Keratinocyte (primary cell): Measurements from ENCODE around the gene PRPSAP1.

Source experiments
- CTCF ChIP-seq, 3 experiments: IDR thresholded peaks in 1 of 3; conservative IDR thresholded peaks in 1 of 3; optimal IDR thresholded peaks in 1 of 3; 2 replicates in 2 of 3; 3 replicates in 1 of 3; pipeline versions ENCODE3 to v1.5.1; 2011; ENCODE audit warnings: low read length in 3 of 3, mild to moderate bottlenecking in 3 of 3, moderate library complexity in 2 of 3, control low read depth in 1 of 3, inconsistent platforms in 1 of 3; ENCODE audit not compliant: insufficient read depth in 2 of 3; ENCODE audit errors: extremely low read depth in 1 of 3
- EZH2 ChIP-seq: IDR thresholded peaks from one replicate; pipeline ENCODE4 v1.6.1; 2012; ENCODE audit warnings: inconsistent platforms, mild to moderate bottlenecking, low read length, moderate library complexity

- TF ChIP-seq CTCF (optimal IDR thresholded peaks at IDR 0.05 in 1 of 3, IDR thresholded peaks at IDR 0.05 in 1 of 3, conservative IDR thresholded peaks at IDR 0.05 in 1 of 3; ENCODE audit: extremely low read depth in 1 of 3, insufficient read depth in 2 of 3, low read length in 3 of 3), result no peak
- TF ChIP-seq EZH2, result no peak
Observed at GRCh38 chr17:76384222-76384986, 30.7 kb upstream of the PRPSAP1 start, which contains the start of gene SPHK1.
